Ishikawa (cell line): ENCODE measurements around the gene PDP2.
A peak's percentile ranks its signal among the peaks of the same experiment; 100 is the strongest.

Source experiments
- CEBPB ChIP-seq: IDR thresholded peaks from 2 replicates; pipeline ENCODE4 v1.6.1; 2012
- CREB1 ChIP-seq: IDR thresholded peaks from 2 replicates; pipeline ENCODE4 v1.6.1; 2012; ENCODE audit warnings: low read depth
- EGR1 ChIP-seq: IDR thresholded peaks from 2 replicates; pipeline ENCODE4 v1.6.1; 2012
- EP300 ChIP-seq: IDR thresholded peaks from 2 replicates; pipeline ENCODE4 v1.6.1; 2012; ENCODE audit warnings: borderline replicate concordance
- FOXM1 ChIP-seq: IDR thresholded peaks from 2 replicates; pipeline ENCODE4 v1.6.1; 2012; ENCODE audit warnings: low read depth, borderline replicate concordance
- NFIC ChIP-seq: IDR thresholded peaks from 2 replicates; pipeline ENCODE4 v1.6.1; 2012
- RAD21 ChIP-seq: IDR thresholded peaks from 2 replicates; pipeline ENCODE4 v1.6.1; 2012; ENCODE audit warnings: low read depth
- TAF1 ChIP-seq: IDR thresholded peaks from 2 replicates; pipeline ENCODE4 v1.6.1; 2012; ENCODE audit warnings: low read depth, mild to moderate bottlenecking
- TCF12 ChIP-seq: IDR thresholded peaks from 2 replicates; pipeline ENCODE4 v1.6.1; 2012; ENCODE audit warnings: low read depth
- TEAD4 ChIP-seq: IDR thresholded peaks from 2 replicates; pipeline ENCODE4 v1.6.1; 2012
- YY1 ChIP-seq: IDR thresholded peaks from 2 replicates; pipeline ENCODE4 v1.6.1; 2012; ENCODE audit warnings: low read depth
- ZBTB7A ChIP-seq: IDR thresholded peaks from 2 replicates; pipeline ENCODE4 v1.6.1; 2012; ENCODE audit warnings: low read depth
- TF ChIP-seq, protein P1 (sequence below): IDR thresholded peaks from 2 replicates; pipeline ENCODE4 v1.6.1; 2012
- TF ChIP-seq, protein P2 (sequence below): IDR thresholded peaks from 2 replicates; pipeline ENCODE4 v1.6.1; 2012; ENCODE audit warnings: low read depth, mild to moderate bottlenecking
- TF ChIP-seq, protein P3 (sequence below): IDR thresholded peaks from 2 replicates; pipeline ENCODE4 v1.6.1; 2012

Gene PDP2

DNA sequence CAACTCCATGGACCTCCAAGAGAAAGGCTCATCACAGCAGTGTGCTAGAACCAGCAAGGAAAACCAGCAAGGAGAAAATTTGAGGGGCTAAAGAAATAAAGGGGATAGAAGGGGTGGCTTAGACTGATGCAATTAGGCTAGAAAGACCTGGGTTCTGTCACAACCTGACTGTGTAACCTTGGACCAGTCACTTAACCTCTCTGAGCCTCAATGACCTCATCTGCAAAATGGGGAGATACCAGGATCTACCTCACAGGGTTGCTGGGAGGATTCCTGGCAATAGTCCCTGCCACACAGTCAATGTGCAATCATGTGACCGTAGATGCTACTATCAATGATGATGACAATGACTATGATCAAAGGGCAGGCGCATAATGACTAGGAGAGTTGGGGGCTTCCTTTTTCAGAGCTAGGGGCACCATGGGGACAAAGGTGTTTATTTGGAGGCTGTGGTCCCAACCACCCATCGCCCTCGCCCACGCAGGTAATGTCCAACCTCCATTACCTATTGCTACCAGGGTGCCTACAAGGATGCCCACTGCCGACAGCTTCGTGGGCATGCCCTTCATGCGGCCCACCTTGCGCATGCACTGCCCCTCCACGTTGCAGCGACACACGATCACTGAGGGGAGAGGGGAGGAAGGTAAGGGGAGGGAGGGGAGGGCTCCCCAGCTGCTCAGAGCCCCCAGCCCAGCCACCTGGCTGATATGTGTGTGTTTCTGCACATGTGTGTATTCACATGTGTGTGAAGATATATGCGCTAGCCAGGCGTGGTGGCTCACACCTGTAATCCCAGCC lies 28.6 kb downstream of the PDP2 start:
- TF ChIP-seq CREB1 (no peak), TAF1 (no peak), FOXM1 (no peak), TCF12 (no peak), ZBTB7A (no peak), YY1 (no peak), NFIC (no peak), EP300 (no peak), EGR1 (no peak), CEBPB (no peak), RAD21 (no peak), TEAD4 (no peak)
- TF ChIP-seq, protein P1, sequence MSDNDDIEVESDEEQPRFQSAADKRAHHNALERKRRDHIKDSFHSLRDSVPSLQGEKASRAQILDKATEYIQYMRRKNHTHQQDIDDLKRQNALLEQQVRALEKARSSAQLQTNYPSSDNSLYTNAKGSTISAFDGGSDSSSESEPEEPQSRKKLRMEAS: no peak
- TF ChIP-seq, protein P2, sequence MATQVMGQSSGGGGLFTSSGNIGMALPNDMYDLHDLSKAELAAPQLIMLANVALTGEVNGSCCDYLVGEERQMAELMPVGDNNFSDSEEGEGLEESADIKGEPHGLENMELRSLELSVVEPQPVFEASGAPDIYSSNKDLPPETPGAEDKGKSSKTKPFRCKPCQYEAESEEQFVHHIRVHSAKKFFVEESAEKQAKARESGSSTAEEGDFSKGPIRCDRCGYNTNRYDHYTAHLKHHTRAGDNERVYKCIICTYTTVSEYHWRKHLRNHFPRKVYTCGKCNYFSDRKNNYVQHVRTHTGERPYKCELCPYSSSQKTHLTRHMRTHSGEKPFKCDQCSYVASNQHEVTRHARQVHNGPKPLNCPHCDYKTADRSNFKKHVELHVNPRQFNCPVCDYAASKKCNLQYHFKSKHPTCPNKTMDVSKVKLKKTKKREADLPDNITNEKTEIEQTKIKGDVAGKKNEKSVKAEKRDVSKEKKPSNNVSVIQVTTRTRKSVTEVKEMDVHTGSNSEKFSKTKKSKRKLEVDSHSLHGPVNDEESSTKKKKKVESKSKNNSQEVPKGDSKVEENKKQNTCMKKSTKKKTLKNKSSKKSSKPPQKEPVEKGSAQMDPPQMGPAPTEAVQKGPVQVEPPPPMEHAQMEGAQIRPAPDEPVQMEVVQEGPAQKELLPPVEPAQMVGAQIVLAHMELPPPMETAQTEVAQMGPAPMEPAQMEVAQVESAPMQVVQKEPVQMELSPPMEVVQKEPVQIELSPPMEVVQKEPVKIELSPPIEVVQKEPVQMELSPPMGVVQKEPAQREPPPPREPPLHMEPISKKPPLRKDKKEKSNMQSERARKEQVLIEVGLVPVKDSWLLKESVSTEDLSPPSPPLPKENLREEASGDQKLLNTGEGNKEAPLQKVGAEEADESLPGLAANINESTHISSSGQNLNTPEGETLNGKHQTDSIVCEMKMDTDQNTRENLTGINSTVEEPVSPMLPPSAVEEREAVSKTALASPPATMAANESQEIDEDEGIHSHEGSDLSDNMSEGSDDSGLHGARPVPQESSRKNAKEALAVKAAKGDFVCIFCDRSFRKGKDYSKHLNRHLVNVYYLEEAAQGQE: no peak
- TF ChIP-seq, protein P3, sequence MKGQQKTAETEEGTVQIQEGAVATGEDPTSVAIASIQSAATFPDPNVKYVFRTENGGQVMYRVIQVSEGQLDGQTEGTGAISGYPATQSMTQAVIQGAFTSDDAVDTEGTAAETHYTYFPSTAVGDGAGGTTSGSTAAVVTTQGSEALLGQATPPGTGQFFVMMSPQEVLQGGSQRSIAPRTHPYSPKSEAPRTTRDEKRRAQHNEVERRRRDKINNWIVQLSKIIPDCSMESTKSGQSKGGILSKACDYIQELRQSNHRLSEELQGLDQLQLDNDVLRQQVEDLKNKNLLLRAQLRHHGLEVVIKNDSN: no peak

GRCh38 chr16:66910175-66910940 lies 30.0 kb downstream of the PDP2 start:
- TF ChIP-seq, protein P2: no peak
- TF ChIP-seq CEBPB (no peak), YY1 (no peak), FOXM1 (no peak), TAF1 (no peak), TCF12 (no peak), EGR1 (no peak), RAD21 (no peak), EP300 (no peak), ZBTB7A (no peak), TEAD4 (no peak), CREB1 (no peak), NFIC (no peak)
- TF ChIP-seq, protein P3: no peak
- TF ChIP-seq, protein P1: no peak

GRCh38 chr16:66911112-66911511 lies 30.8 kb downstream of the PDP2 start:
- TF ChIP-seq ZBTB7A (no peak), CEBPB (0 out of 2 replicates have a peak, but pooled peaks have one; percentile 22), TAF1 (no peak)

- TF ChIP-seq NFIC: no peak
- TF ChIP-seq EP300: no peak
- no peak for TF ChIP-seq RAD21
- no peak for TF ChIP-seq TEAD4
- no peak for TF ChIP-seq CREB1
Measured at GRCh38 chr16:66911801-66912200, 31.5 kb downstream of the PDP2 start.

DNA sequence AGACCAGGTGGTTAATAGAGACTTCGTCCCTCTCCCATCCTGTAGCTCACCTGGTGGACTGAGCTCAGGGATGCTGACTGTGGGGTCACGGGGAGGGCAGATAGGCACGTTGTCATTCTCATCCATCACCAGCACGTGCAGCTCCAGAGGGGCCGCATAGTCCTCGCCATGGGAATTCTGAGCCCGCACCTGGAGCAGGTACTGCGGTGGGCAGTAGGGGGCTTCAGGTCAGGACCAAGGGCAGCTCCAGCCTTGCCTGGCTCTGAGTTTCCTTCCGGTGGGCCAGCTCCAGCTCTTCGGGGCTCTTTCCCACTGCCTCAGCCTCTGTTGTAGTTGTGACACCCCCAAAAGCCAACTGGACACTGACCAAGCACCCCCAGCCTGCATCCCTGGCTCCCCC lies 32.8 kb downstream of the PDP2 start:
- TF ChIP-seq, protein P2: peak; percentile 73
- 0 out of 2 replicates have a peak, but pooled peaks have one; percentile 34 for TF ChIP-seq ZBTB7A
- TF ChIP-seq, protein P3: no peak
